ENCODE data around the gene AGO3.
"Not testable (repeated sequence)": the region's sequence is repeated elsewhere in the genome, so short reads cannot be mapped to it uniquely, and the experiment has no call there.

Gene AGO3

GRCh38 chr1:35927472-35927871, 3.4 kb upstream of the AGO3 start:
- DNase-seq = no peak

GRCh38 chr1:35929730-35930592, 944 bp upstream of the AGO3 start:
- DNase-seq = peak; percentile 36

GRCh38 chr1:35931446-35932157, 697 bp downstream of the AGO3 start:
- peak; percentile 47 for DNase-seq

- DNase-seq = no peak
These were observed 1.3 kb downstream of the AGO3 start for GRCh38 chr1:35932158-35932636.

- DNase-seq = no peak
These were observed 2.0 kb downstream of the AGO3 start for GRCh38 chr1:35932941-35933340.

- no peak for DNase-seq
These were observed 4.8 kb downstream of the AGO3 start for GRCh38 chr1:35935442-35936388.

GRCh38 chr1:35936838-35937237, 5.9 kb downstream of the AGO3 start:
- DNase-seq = no peak

GRCh38 chr1:35939484-35939883, 8.6 kb downstream of the AGO3 start:
- DNase-seq = no peak

- DNase-seq = no peak
These were observed 14.4 kb downstream of the AGO3 start for GRCh38 chr1:35945327-35945726.

- DNase-seq = no peak
These were observed 16.6 kb downstream of the AGO3 start for GRCh38 chr1:35947547-35947946.

- DNase-seq = no peak
These were observed 27.7 kb downstream of the AGO3 start for GRCh38 chr1:35958558-35958957.

GRCh38 chr1:35959304-35959703, 28.4 kb downstream of the AGO3 start:
- no peak for DNase-seq

- no peak for DNase-seq
These were observed 32.0 kb downstream of the AGO3 start for GRCh38 chr1:35962952-35963351.

GRCh38 chr1:35964277-35964676, 33.4 kb downstream of the AGO3 start:
- not testable (repeated sequence) for DNase-seq

- DNase-seq = no peak
These were observed 37.5 kb downstream of the AGO3 start for GRCh38 chr1:35968396-35968795.

GRCh38 chr1:35971601-35972000, 40.7 kb downstream of the AGO3 start:
- no peak for DNase-seq

- DNase-seq = not testable (repeated sequence)
These were observed 41.7 kb downstream of the AGO3 start for GRCh38 chr1:35972631-35973030.

GRCh38 chr1:35980090-35980489, 49.2 kb downstream of the AGO3 start:
- no peak for DNase-seq

GRCh38 chr1:35988237-35988636, 57.3 kb downstream of the AGO3 start:
- DNase-seq = no peak

GRCh38 chr1:36006941-36007500, 76.1 kb downstream of the AGO3 start:
- DNase-seq = no peak

- no peak for DNase-seq
These were observed 76.8 kb downstream of the AGO3 start for GRCh38 chr1:36007741-36008140.

- DNase-seq = no peak
These were observed 77.8 kb downstream of the AGO3 start for GRCh38 chr1:36008546-36009197.

All from DMS153 (cell line).